Measurements from ENCODE around the gene NUDT6. TPM values are rescaled to one million over a fixed set of nuclear protein-coding genes. Genes with fewer than 3 reads are reported as not detected.

Gene NUDT6
- total RNA-seq, 1 experiment from 2014 or later, result 6.7 TPM

DNA sequence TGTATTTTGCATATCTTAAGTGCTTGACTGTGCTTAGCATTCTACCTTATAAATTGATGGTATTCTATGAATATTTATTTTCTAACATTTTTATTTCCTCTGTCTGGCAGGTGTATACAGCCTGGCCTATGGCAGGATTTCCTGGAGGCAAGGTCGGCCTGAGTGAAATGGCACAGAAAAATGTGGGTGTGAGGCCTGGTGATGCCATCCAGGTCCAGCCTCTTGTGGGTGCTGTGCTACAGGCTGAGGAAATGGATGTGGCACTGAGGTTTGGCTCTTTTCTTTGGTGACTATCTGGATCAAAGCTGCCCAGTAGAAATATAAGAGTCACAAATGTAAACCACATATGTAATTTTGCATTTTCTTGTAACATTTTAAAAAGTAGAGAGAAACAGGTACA lies 6.5 kb upstream of the NUDT6 start:
- no peaks in the 10 kb centered on the region for H3K9me3 Mint-ChIP-seq (ENCODE audit: unreplicated experiment)
- POLR2A ChIA-PET, result interaction anchor here (1.7 to 3.1 kb wide), 2 partner anchors 171 to 197 kb away, joined by 9 to 29 read pairs; partner anchors contain the start of gene BBS12
- peak overlapping the region; percentile 49 for H3K27ac Mint-ChIP-seq (ENCODE audit: low read depth, unreplicated experiment)
- no peaks in the 10 kb centered on the region for H3K4me1 Mint-ChIP-seq (ENCODE audit: insufficient read depth, unreplicated experiment)
- TSS peak; percentile 18 for BruUV-seq (replicated peaks)
- H3K36me3 Mint-ChIP-seq (ENCODE audit: insufficient read depth, unreplicated experiment), result no peaks in the 10 kb centered on the region
- no peak for DNase-seq (ENCODE audit: unreplicated experiment)
- CTCF ChIA-PET, result interaction anchor here (0.7 to 4.7 kb wide), 12 partner anchors 7 to 352 kb away, joined by 3 to 46 read pairs (median 10); partner anchors contain the start of genes BBS12 and NUDT6
- intact Hi-C loops (cut with micrococcal nuclease), result loop anchor here (5.0 kb wide), 1 partner anchor 1183 kb away; no protein-coding TSS in a partner anchor
- H3K27me3 Mint-ChIP-seq (ENCODE audit: insufficient read depth, unreplicated experiment), result no peaks in the 10 kb centered on the region
- no peak overlapping the region for H3K4me3 Mint-ChIP-seq (ENCODE audit: unreplicated experiment)
- TF ChIP-seq, protein P1, sequence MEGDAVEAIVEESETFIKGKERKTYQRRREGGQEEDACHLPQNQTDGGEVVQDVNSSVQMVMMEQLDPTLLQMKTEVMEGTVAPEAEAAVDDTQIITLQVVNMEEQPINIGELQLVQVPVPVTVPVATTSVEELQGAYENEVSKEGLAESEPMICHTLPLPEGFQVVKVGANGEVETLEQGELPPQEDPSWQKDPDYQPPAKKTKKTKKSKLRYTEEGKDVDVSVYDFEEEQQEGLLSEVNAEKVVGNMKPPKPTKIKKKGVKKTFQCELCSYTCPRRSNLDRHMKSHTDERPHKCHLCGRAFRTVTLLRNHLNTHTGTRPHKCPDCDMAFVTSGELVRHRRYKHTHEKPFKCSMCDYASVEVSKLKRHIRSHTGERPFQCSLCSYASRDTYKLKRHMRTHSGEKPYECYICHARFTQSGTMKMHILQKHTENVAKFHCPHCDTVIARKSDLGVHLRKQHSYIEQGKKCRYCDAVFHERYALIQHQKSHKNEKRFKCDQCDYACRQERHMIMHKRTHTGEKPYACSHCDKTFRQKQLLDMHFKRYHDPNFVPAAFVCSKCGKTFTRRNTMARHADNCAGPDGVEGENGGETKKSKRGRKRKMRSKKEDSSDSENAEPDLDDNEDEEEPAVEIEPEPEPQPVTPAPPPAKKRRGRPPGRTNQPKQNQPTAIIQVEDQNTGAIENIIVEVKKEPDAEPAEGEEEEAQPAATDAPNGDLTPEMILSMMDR (IDR thresholded peaks at IDR 0.05; ENCODE audit: unreplicated experiment), result no peak

DNA sequence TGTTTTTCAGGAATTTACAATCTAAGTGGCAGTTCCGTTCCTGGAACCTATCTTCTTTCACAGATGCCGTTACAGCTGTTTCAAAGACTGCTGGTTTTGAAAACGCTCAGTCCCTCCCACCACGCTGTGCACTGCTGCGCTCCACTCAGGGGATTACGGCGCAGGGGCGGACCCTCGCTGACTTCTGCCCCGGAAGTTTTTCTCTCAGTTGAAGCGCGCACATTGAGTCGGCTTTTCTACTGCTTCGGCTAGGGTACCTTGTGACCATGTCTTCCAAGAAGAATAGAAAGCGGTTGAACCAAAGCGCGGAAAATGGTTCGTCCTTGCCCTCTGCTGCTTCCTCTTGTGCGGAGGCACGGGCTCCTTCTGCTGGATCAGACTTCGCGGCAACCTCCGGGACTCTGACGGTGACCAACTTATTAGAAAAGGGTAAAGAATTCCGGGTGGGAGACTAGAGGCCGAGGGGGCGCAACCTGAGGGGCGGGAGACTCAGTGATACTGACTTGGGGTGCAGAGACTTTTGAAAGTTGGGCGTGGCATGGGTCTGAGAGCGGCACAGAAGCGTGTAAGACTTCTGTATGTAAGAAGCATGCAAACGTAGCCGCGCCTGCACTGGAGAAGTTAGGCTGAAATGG lies 597 bp upstream of the NUDT6 start:
- Mint-ChIP-seq H3K9me3 (ENCODE audit: unreplicated experiment) (no peaks in the 10 kb centered on the region), H3K27me3 (ENCODE audit: insufficient read depth, unreplicated experiment) (no peaks in the 10 kb centered on the region), H3K27ac (ENCODE audit: low read depth, unreplicated experiment) (peak overlapping the region; percentile 74), H3K4me3 (ENCODE audit: unreplicated experiment) (no peak overlapping the region), H3K4me1 (ENCODE audit: insufficient read depth, unreplicated experiment) (peaks cover 5% of the 10 kb centered on the region), H3K36me3 (ENCODE audit: insufficient read depth, unreplicated experiment) (peaks cover 7% of the 10 kb centered on the region)
- intact Hi-C loops (cut with micrococcal nuclease), result loop anchor here (2.0 to 5.0 kb wide), 2 partner anchors 190 to 206 kb away; partner anchors contain the start of gene BBS12
- TF ChIP-seq, protein P1 (IDR thresholded peaks at IDR 0.05; ENCODE audit: unreplicated experiment), result no peak
- POLR2A ChIA-PET, result interaction anchor here (0.6 to 3.4 kb wide), 26 partner anchors 8 to 724 kb away, joined by 3 to 24 read pairs (median 6); partner anchors contain the start of gene BBS12
- CTCF ChIA-PET, result interaction anchor here (0.6 to 5.5 kb wide), 10 partner anchors 8 to 206 kb away, joined by 3 to 29 read pairs (median 6); partner anchors contain the start of gene BBS12
- peak; percentile 86 for DNase-seq (ENCODE audit: unreplicated experiment)
- no TSS peak for BruUV-seq (replicated peaks)

DNA sequence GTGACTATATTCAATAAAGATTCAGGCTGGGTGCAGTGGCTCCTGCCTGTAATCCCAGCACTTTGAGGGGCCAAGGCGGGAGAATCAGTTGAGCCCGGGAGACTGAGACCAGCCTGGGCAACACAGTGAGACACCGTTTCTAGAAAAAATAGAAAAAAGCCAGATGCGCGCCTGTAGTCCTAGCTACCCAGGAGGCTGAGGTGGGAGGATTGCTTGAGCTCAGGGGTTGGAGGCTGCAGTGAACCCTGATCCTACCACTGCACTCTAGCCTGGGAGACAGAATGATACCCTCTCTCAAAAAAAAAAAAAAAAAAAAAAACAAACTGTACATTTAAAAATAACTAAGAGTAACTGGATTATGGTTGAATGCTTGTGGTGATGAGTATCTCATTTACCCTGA lies 1.1 kb downstream of the NUDT6 start:
- H3K4me3 Mint-ChIP-seq (ENCODE audit: unreplicated experiment), result no peak overlapping the region
- no peak for DNase-seq (ENCODE audit: unreplicated experiment)
- intact Hi-C loops (cut with micrococcal nuclease), result loop anchor here (5.0 kb wide), 1 partner anchor 204 kb away; no protein-coding TSS in a partner anchor
- peaks cover 7% of the 10 kb centered on the region for H3K36me3 Mint-ChIP-seq (ENCODE audit: insufficient read depth, unreplicated experiment)
- no peaks in the 10 kb centered on the region for H3K27me3 Mint-ChIP-seq (ENCODE audit: insufficient read depth, unreplicated experiment)
- no peaks in the 10 kb centered on the region for H3K9me3 Mint-ChIP-seq (ENCODE audit: unreplicated experiment)
- H3K4me1 Mint-ChIP-seq (ENCODE audit: insufficient read depth, unreplicated experiment), result peaks cover 5% of the 10 kb centered on the region
- CTCF ChIA-PET, result interaction anchor here (0.6 to 5.5 kb wide), 16 partner anchors 9 to 1069 kb away, joined by 3 to 39 read pairs (median 5); partner anchors contain the start of gene BBS12
- POLR2A ChIA-PET, result interaction anchor here (0.5 to 3.4 kb wide), 19 partner anchors 10 to 310 kb away, joined by 3 to 24 read pairs (median 5); partner anchors contain the start of gene BBS12
- peak overlapping the region; percentile 74 for H3K27ac Mint-ChIP-seq (ENCODE audit: low read depth, unreplicated experiment)
- BruUV-seq (replicated peaks), result TSS peak; percentile 52
- TF ChIP-seq, protein P1 (IDR thresholded peaks at IDR 0.05; ENCODE audit: unreplicated experiment), result no peak

DNA sequence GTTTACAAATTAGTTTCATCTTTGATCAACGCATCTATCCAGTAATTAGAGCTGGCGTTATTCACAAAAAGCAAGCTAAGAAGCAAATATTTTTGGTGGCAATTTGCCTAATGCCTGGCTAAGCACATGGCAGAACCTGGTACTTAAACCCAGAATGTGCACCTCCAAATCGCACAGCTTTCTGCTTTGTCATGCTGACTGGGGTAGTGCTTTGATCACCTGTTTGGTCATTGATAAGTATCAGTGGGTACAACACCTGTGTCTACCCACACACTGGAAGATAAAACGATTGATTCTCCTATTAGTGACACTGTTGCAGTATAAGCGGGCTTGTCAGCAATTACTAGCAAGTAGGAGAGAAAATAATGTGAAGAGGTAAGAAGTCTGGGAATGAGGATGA lies 1.9 kb downstream of the NUDT6 start:
- DNase-seq (ENCODE audit: unreplicated experiment), result no peak
- no peaks in the 10 kb centered on the region for H3K9me3 Mint-ChIP-seq (ENCODE audit: unreplicated experiment)
- H3K4me3 Mint-ChIP-seq (ENCODE audit: unreplicated experiment), result peak overlapping the region; percentile 21
- no peaks in the 10 kb centered on the region for H3K27me3 Mint-ChIP-seq (ENCODE audit: insufficient read depth, unreplicated experiment)
- intact Hi-C loops (cut with micrococcal nuclease), result loop anchor here (5.0 kb wide), 1 partner anchor 203 kb away; no protein-coding TSS in a partner anchor
- no peak overlapping the region for H3K27ac Mint-ChIP-seq (ENCODE audit: low read depth, unreplicated experiment)
- ChIA-PET POLR2A (interaction anchor here (1.2 to 3.4 kb wide), 3 partner anchors 9 to 199 kb away, joined by 4 to 24 read pairs (median 7); partner anchors contain the start of gene BBS12), CTCF (interaction anchor here (0.6 to 5.5 kb wide), 12 partner anchors 8 to 439 kb away, joined by 3 to 39 read pairs (median 6); partner anchors contain the start of gene BBS12)
- peaks cover 7% of the 10 kb centered on the region for H3K36me3 Mint-ChIP-seq (ENCODE audit: insufficient read depth, unreplicated experiment)
- TF ChIP-seq, protein P1 (IDR thresholded peaks at IDR 0.05; ENCODE audit: unreplicated experiment), result no peak
- no TSS peak for BruUV-seq (replicated peaks)
- peaks cover 5% of the 10 kb centered on the region for H3K4me1 Mint-ChIP-seq (ENCODE audit: insufficient read depth, unreplicated experiment)

All from MCF 10A (cell line).